Endothelial cell of umbilical vein (primary cell): ENCODE data around the gene SLC13A5.

Experiments
- POLR2AphosphoS5 ChIP-seq: IDR thresholded peaks from 2 replicates; pipeline ENCODE4 v1.6.1; 2012; ENCODE audit warnings: low read depth, mild to moderate bottlenecking, control low read depth, low read length, moderate library complexity; ENCODE audit not compliant: insufficient read depth
- TF ChIP-seq, protein P1 (sequence below), 2 donors: IDR thresholded peaks; 1 replicate in 1 of 2; 2 replicates in 1 of 2; pipeline ENCODE4 v1.5.1; 2011; ENCODE audit warnings: low read length in 2 of 2, mild to moderate bottlenecking in 2 of 2, moderate library complexity in 2 of 2, control low read depth in 1 of 2, inconsistent platforms in 1 of 2, low read depth in 1 of 2; ENCODE audit not compliant: insufficient read depth in 1 of 2; ENCODE audit errors: extremely low read depth in 1 of 2

- TF ChIP-seq, protein P1, sequence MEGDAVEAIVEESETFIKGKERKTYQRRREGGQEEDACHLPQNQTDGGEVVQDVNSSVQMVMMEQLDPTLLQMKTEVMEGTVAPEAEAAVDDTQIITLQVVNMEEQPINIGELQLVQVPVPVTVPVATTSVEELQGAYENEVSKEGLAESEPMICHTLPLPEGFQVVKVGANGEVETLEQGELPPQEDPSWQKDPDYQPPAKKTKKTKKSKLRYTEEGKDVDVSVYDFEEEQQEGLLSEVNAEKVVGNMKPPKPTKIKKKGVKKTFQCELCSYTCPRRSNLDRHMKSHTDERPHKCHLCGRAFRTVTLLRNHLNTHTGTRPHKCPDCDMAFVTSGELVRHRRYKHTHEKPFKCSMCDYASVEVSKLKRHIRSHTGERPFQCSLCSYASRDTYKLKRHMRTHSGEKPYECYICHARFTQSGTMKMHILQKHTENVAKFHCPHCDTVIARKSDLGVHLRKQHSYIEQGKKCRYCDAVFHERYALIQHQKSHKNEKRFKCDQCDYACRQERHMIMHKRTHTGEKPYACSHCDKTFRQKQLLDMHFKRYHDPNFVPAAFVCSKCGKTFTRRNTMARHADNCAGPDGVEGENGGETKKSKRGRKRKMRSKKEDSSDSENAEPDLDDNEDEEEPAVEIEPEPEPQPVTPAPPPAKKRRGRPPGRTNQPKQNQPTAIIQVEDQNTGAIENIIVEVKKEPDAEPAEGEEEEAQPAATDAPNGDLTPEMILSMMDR (IDR thresholded peaks at IDR 0.05; ENCODE audit: extremely low read depth in 1 of 2, insufficient read depth in 1 of 2, low read depth in 1 of 2, low read length in 2 of 2), result no peak
- no peak for TF ChIP-seq POLR2AphosphoS5
Observed at GRCh38 chr17:6684881-6685767, 28.0 kb downstream of the SLC13A5 start.
